ENCODE results near the gene TMEM86A.
"Not testable (repeated sequence)": the region's sequence is repeated elsewhere in the genome, so short reads cannot be mapped to it uniquely, and the experiment has no call there.

The TMEM86A gene

GRCh38 chr11:18669711-18670110, 28.9 kb upstream of the TMEM86A start:
- no peak for TF ChIP-seq CTCF (IDR thresholded peaks at IDR 0.05)
- Histone ChIP-seq H3K4me3 (no peak overlapping the region), H3K27ac (no peak overlapping the region)
- no peak for DNase-seq (ENCODE audit: low spot score)

GRCh38 chr11:18671246-18671645, 27.3 kb upstream of the TMEM86A start:
- H3K27ac ChIP-seq = no peak overlapping the region
- TF ChIP-seq CTCF (IDR thresholded peaks at IDR 0.05) = no peak
- H3K4me3 ChIP-seq = no peak overlapping the region
- DNase-seq (ENCODE audit: low spot score) = no peak

- not testable (repeated sequence) for H3K4me3 ChIP-seq; DNase-seq (ENCODE audit: low spot score); H3K27ac ChIP-seq
Observed at GRCh38 chr11:18672209-18672608, 26.4 kb upstream of the TMEM86A start.

- no peak overlapping the region for H3K4me3 ChIP-seq
- no peak overlapping the region for H3K27ac ChIP-seq
- no peak for TF ChIP-seq CTCF (IDR thresholded peaks at IDR 0.05)
- no peak for DNase-seq (ENCODE audit: low spot score)
Observed at GRCh38 chr11:18676803-18677202, 21.8 kb upstream of the TMEM86A start.

GRCh38 chr11:18677560-18677959, 21.0 kb upstream of the TMEM86A start:
- H3K4me3 ChIP-seq = no peak overlapping the region
- H3K27ac ChIP-seq = no peak overlapping the region
- no peak for DNase-seq (ENCODE audit: low spot score)
- no peak for TF ChIP-seq CTCF (IDR thresholded peaks at IDR 0.05)

GRCh38 chr11:18681949-18682348, 16.6 kb upstream of the TMEM86A start:
- H3K27ac ChIP-seq; H3K4me3 ChIP-seq; DNase-seq (ENCODE audit: low spot score): not testable (repeated sequence)

- Histone ChIP-seq H3K27ac (no peak overlapping the region), H3K4me3 (no peak overlapping the region)
- no peak for DNase-seq (ENCODE audit: low spot score)
- TF ChIP-seq CTCF (IDR thresholded peaks at IDR 0.05) = no peak
Observed at GRCh38 chr11:18682466-18682865, 16.1 kb upstream of the TMEM86A start.

GRCh38 chr11:18684267-18684666, 14.3 kb upstream of the TMEM86A start:
- Histone ChIP-seq H3K27ac (no peak overlapping the region), H3K4me3 (no peak overlapping the region)
- no peak for DNase-seq (ENCODE audit: low spot score)
- TF ChIP-seq CTCF (IDR thresholded peaks at IDR 0.05) = no peak

- not testable (repeated sequence) for H3K4me3 ChIP-seq; H3K27ac ChIP-seq; DNase-seq (ENCODE audit: low spot score)
Observed at GRCh38 chr11:18691467-18692140, 7.0 kb upstream of the TMEM86A start.
